Keratinocyte (primary cell): ENCODE measurements around the gene HYAL1. TPM values are rescaled to one million over a fixed set of nuclear protein-coding genes. Genes with fewer than 3 reads are reported as not detected.

Experiments
- DNase-seq: peaks from one replicate; pipeline ENCODE4 v3.0.0-alpha.2; 2011; ENCODE audit warnings: low read depth, missing footprints, low spot score
- FAIRE-seq: peaks from 2 replicates; lab custom pipeline; 2011; peaks lifted over from hg19 to GRCh38; lab: Jason Lieb, UNC
- H2AFZ ChIP-seq: 2 replicates; pipeline ENCODE4 v1.6.0; 2012; ENCODE audit warnings: low read length, control low read depth, inconsistent platforms; ENCODE audit not compliant: control insufficient read depth
- H3K27ac ChIP-seq: 2 replicates; pipeline ENCODE4 v1.5.1; 2011; ENCODE audit warnings: low read length; ENCODE audit not compliant: control insufficient read depth, insufficient read depth
- H3K27me3 ChIP-seq: 3 replicates; pipeline ENCODE4 v1.6.0; 2011; ENCODE audit warnings: low read length; ENCODE audit not compliant: control insufficient read depth, insufficient read depth; ENCODE audit errors: extremely low read depth
- H3K36me3 ChIP-seq, 2 experiments: 2 replicates in 1 of 2; 3 replicates in 1 of 2; pipeline ENCODE4 v1.5.1; 2011; ENCODE audit warnings: low read length in 2 of 2, mild to moderate bottlenecking in 1 of 2; ENCODE audit not compliant: control insufficient read depth in 2 of 2, insufficient read depth in 2 of 2; ENCODE audit errors: extremely low read depth in 1 of 2
- H3K4me1 ChIP-seq: 3 replicates; pipeline ENCODE4 v1.5.1; 2011; ENCODE audit warnings: low read length; ENCODE audit not compliant: control insufficient read depth, insufficient read depth; ENCODE audit errors: extremely low read depth
- H3K4me2 ChIP-seq: 3 replicates; pipeline ENCODE4 v1.6.0; 2011; ENCODE audit warnings: low read depth, low read length; ENCODE audit not compliant: control insufficient read depth, insufficient read depth; ENCODE audit errors: extremely low read depth
- H3K4me3 ChIP-seq, 3 experiments: fragments of 200-600 bp in 1 of 3; sonication (generic) in 1 of 3; 2 replicates in 2 of 3; 3 replicates in 1 of 3; pipeline ENCODE4 v1.5.1; 2011 to 2016; ENCODE audit warnings: low read length in 3 of 3, mild to moderate bottlenecking in 3 of 3, control low read depth in 2 of 3, inconsistent platforms in 1 of 3, low read depth in 1 of 3, mixed read lengths in 1 of 3, mixed run types in 1 of 3, moderate library complexity in 1 of 3; ENCODE audit not compliant: control insufficient read depth in 2 of 3, insufficient read depth in 2 of 3; ENCODE audit errors: extremely low read depth in 1 of 3
- H3K79me2 ChIP-seq: 2 replicates; pipeline ENCODE4 v1.6.0; 2012; ENCODE audit warnings: low read length; ENCODE audit not compliant: control insufficient read depth, insufficient read depth
- H3K9ac ChIP-seq: 3 replicates; pipeline ENCODE4 v1.6.0; 2011; ENCODE audit warnings: low read length; ENCODE audit not compliant: control insufficient read depth, insufficient read depth; ENCODE audit errors: extremely low read depth
- H3K9me1 ChIP-seq: 3 replicates; pipeline ENCODE4 v1.6.0; 2011; ENCODE audit warnings: low read length; ENCODE audit not compliant: control insufficient read depth, insufficient read depth; ENCODE audit errors: extremely low read depth
- H3K9me3 ChIP-seq: 2 replicates; pipeline ENCODE4 v1.5.1; 2012; ENCODE audit warnings: low read depth, low read length; ENCODE audit not compliant: control insufficient read depth
- H4K20me1 ChIP-seq: 3 replicates; pipeline ENCODE4 v1.6.0; 2011; ENCODE audit warnings: low read length; ENCODE audit not compliant: control insufficient read depth, insufficient read depth; ENCODE audit errors: extremely low read depth
- EZH2 ChIP-seq: IDR thresholded peaks from one replicate; pipeline ENCODE4 v1.6.1; 2012; ENCODE audit warnings: inconsistent platforms, mild to moderate bottlenecking, low read length, moderate library complexity
- dilution Hi-C: fragments of 300-500 bp; cut with MboI; formaldehyde crosslinking; loops from one replicate; pipeline ENCODE4 v1.7.0; 2020; ENCODE audit warnings: low sequenced_read_pairs; ENCODE audit not compliant: extremely low pct_ligation_motif_present
- polyA plus RNA-seq, 5 experiments: library from polyadenylated mRNA; depleted of rRNA in 3 of 5; stranded (reverse) in 3 of 5; stranded (forward) in 1 of 5; unstranded in 1 of 5; fragments of >200 nt; gene quantifications; 1 replicate in 1 of 5; 2 replicates in 3 of 5; 3 replicates in 1 of 5; pipeline versions ENCODE4 v1.2.1 to v1.2.3, GENCODE V29; 2011 to 2012; ENCODE audit warnings: missing spikeins in 2 of 5, low read depth in 1 of 5, low replicate concordance in 1 of 5
- TF ChIP-seq, protein P1 (sequence below), 3 experiments: IDR thresholded peaks in 1 of 3; conservative IDR thresholded peaks in 1 of 3; optimal IDR thresholded peaks in 1 of 3; 2 replicates in 2 of 3; 3 replicates in 1 of 3; pipeline versions ENCODE3 to v1.5.1; 2011; ENCODE audit warnings: low read length in 3 of 3, mild to moderate bottlenecking in 3 of 3, moderate library complexity in 2 of 3, control low read depth in 1 of 3, inconsistent platforms in 1 of 3; ENCODE audit not compliant: insufficient read depth in 2 of 3; ENCODE audit errors: extremely low read depth in 1 of 3

The HYAL1 gene
- polyA plus RNA-seq, 1 donor (not counting 4 experiments of a cell fraction or from before 2014, with no cell fraction given): 13.9 TPM

DNA sequence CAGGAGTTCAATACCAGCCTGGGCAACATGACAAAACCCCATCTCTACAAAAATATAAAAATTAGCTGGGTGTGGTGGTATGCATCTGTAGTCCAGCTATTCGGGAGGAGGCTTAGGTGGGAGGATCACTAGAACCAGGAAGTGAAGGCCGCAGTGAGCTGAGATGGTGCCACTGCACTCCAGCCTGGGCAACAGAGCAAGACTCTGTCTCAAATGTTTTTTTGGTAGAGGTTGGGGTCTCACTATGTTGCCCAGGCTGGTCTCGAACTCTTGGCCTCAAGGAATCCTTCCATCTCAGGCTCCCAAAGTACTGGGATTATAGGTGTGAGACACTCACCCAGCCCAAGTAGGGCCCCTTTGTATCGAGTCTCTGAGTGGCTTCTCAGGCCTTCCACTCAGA is 9.3 kb downstream of the HYAL1 start:
- H3K4me1 ChIP-seq: peaks cover 20% of the 10 kb centered on the region
- H3K4me2 ChIP-seq: no peak overlapping the region
- H4K20me1 ChIP-seq: no peaks in the 10 kb centered on the region
- peaks cover 34% of the 10 kb centered on the region for H3K79me2 ChIP-seq
- dilution Hi-C loops: no loop called here
- H2AFZ ChIP-seq: no peak overlapping the region
- H3K9me1 ChIP-seq: peaks cover 3% of the 10 kb centered on the region
- H3K27me3 ChIP-seq: no peaks in the 10 kb centered on the region
- no peak overlapping the region for H3K9ac ChIP-seq
- no peak for TF ChIP-seq EZH2
- TF ChIP-seq, protein P1, sequence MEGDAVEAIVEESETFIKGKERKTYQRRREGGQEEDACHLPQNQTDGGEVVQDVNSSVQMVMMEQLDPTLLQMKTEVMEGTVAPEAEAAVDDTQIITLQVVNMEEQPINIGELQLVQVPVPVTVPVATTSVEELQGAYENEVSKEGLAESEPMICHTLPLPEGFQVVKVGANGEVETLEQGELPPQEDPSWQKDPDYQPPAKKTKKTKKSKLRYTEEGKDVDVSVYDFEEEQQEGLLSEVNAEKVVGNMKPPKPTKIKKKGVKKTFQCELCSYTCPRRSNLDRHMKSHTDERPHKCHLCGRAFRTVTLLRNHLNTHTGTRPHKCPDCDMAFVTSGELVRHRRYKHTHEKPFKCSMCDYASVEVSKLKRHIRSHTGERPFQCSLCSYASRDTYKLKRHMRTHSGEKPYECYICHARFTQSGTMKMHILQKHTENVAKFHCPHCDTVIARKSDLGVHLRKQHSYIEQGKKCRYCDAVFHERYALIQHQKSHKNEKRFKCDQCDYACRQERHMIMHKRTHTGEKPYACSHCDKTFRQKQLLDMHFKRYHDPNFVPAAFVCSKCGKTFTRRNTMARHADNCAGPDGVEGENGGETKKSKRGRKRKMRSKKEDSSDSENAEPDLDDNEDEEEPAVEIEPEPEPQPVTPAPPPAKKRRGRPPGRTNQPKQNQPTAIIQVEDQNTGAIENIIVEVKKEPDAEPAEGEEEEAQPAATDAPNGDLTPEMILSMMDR (optimal IDR thresholded peaks at IDR 0.05 in 1 of 3, IDR thresholded peaks at IDR 0.05 in 1 of 3, conservative IDR thresholded peaks at IDR 0.05 in 1 of 3; ENCODE audit: extremely low read depth in 1 of 3, insufficient read depth in 2 of 3, low read length in 3 of 3): no peak
- H3K36me3 ChIP-seq: peaks cover 14 to 20% of the 10 kb centered on the region in 2 experiments
- H3K9me3 ChIP-seq: no peaks in the 10 kb centered on the region
- FAIRE-seq (no peak), DNase-seq (no peak)
- H3K4me3 ChIP-seq: no peak overlapping the region
- H3K27ac ChIP-seq: no peak overlapping the region

DNA sequence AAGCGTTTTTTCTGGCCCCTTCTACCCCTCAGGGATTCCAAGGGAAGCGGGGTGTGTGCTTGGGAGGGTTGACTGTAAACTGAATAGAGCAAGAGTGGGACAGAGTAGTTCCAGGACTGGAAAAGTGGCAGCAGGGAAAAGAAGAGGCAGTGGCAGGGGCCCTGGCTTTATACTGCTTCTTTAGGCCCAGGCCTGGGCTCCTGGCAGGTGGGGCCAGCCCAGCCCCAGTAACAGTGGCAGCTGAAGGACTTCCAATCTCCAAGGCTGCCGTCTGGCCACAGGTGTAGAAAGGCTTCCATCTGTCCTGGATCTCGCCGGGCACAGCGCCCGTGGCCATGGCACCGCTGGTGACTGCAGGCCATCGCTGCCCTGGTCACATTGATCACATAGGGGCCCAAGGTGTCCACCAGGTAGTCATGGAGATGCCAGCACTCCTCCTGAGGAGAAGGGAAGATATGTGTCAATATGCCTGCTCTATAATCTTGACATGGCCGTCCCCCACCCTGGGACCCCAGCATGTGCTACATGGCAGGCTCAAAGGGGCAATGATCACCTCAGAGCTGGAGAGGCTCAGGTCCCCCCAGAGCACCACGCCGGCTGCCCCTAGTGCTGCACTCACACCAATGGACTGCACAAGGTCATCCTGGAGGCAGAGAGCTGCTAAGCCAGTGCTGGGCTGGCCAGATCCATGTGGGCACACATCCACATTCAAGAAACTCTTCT is 10.1 kb downstream of the HYAL1 start:
- Histone ChIP-seq H3K9me1 (peaks cover 2% of the 10 kb centered on the region), H2AFZ (peak overlapping the region; percentile 89), H3K27ac (peak overlapping the region; percentile 95), H3K27me3 (no peaks in the 10 kb centered on the region), H3K4me1 (peaks cover 15% of the 10 kb centered on the region), H3K9me3 (no peaks in the 10 kb centered on the region), H3K9ac (peak overlapping the region; percentile 75), H3K79me2 (peaks cover 30% of the 10 kb centered on the region), H3K36me3 (peaks cover 21 to 29% of the 10 kb centered on the region in 2 experiments), H3K4me2 (peak overlapping the region; percentile 87), H4K20me1 (no peaks in the 10 kb centered on the region), H3K4me3 (peak overlapping the region in 2 of 3 experiments; percentile 37 to 98)
- DNase-seq: no peak
- TF ChIP-seq, protein P1 (optimal IDR thresholded peaks at IDR 0.05 in 1 of 3, IDR thresholded peaks at IDR 0.05 in 1 of 3, conservative IDR thresholded peaks at IDR 0.05 in 1 of 3; ENCODE audit: extremely low read depth in 1 of 3, insufficient read depth in 2 of 3, low read length in 3 of 3): no peak
- no peak for TF ChIP-seq EZH2
- dilution Hi-C loops: no loop called here
- no peak for FAIRE-seq
